T-helper 1 cell (primary cell): ENCODE measurements around the gene ISOC2.

ENCODE experiments used
- DNase-seq, 5 donors: peaks; one replicate each; pipeline ENCODE4 v3.0.0-alpha.2; 2012 to 2020

The ISOC2 gene

DNA sequence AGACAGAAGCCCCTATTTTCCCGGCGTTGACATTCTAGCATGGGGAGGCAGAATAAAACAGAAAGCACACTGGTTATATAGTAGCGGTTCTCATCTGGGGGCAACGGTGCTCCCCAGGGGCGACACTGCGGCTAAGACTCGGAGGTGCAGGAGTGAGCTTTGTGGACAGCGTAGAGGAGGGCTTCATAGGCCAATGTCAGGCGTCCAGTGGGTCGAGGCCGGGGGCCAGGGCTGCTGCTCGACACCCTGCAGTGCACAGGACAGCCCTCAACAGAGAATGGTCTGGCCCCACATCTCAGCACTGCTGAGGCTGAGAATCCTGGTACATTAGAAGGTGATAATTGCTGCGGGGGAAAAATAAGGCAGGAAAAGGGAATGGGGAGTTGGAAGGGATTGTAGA is 16.5 kb upstream of the ISOC2 start:
- DNase-seq = no peak

DNA sequence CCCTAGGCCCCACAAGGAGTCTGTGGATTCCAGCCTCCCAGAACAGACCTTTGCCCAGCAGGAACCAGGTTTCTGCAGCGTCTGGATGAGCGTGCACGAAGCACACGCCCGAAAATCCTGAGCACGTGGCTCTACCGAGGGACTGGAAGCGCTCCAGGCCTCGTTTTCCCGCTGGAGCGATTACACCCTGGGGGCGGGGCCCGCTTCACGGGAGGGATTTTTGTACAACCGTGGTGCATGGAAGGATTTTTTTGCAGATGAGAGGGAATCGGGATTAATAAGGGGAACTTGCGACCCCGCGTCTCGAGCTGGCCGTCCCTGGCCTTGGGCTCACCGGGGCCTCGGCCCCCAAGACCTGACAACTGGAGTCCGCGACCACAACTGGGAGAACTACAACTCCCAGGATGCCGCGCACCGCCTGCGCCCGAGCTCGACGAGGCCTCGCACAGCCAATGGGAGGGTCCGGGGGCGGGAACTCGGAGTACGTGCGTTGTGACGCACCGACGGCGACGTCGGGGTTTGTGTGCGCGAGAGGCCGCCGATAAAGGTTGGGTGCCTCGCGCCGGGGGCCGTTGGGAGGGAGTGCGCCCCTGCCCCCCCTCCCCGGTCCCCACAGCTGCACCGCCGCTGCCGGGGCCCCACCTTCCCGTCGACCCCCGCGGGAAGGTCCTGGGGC is 14.8 kb upstream of the ISOC2 start, which contains the start of gene ZNF628:
Gene ZNF628 (plus strand): TSS at position 518 of the 676 bp plus-strand sequence. CDS start 3,294 bp downstream, outside the sequence.
- peak; percentile 95 to 99 (median 96) for DNase-seq

GRCh38 chr19:55474269-55475265 is 13.1 kb upstream of the ISOC2 start:
- DNase-seq = no peak

DNA sequence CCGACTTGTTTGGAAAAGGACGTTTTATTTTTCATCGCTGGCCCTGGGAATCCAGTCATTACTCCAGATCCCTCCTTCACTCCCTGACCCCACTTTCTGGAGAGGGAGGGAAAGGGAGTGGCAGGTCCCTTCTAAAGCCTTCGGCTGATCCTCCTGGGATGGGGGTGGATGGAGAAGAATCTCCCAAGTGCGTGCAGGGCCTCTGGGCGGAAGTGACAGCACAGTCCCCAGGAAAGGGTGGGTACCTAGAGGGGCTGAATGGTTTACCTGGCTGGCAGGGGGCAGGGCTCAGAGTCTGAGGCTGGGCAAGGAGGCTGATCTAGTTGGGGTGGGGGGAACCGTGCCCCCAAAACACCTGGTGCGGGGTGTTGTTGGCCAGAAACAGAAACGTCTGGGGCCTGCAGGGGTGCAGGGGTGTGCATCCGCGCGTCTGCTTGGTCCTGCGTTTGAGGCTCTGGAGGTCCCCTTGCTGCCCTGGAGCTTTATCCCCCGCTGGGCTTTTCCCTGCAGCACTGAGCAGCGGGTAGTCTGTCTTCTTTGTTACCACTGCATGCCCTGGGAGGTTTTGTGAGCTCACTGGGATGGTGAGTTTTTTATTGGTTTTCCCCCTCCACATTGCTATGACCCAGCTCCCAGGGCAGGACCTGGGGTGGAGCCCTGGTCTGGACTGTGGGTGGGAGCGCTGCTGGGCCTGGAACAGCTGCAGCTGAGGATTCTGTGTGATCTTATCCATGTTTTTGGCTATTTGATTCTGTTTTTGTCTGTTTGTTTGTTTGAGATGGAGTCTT is 12.0 kb upstream of the ISOC2 start:
- DNase-seq = no peak

- DNase-seq = no peak
These were observed 11.0 kb upstream of the ISOC2 start for GRCh38 chr19:55472463-55472862.

DNA sequence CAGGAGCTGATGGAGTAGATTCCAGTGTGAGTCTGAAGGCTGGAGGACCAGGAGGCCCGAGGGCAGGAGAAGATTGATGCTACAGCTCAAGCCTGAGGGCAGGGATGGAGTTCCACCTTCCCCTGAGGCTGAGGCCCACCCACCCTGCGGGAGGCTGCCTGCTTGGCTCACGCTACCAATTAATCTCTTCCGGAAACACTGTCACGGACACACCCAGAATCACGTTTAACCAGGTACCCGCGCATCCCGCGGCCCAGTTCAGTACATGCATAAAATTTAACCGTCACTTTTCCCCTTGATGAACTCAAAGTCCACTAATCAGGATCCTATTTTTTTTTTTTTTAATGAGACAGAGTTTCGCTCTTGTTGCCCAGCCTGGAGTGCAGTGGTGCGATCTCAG is 9.8 kb upstream of the ISOC2 start:
- DNase-seq = no peak

GRCh38 chr19:55468054-55468393 is 6.6 kb upstream of the ISOC2 start:
- no peak for DNase-seq

- peak; percentile 35 to 66 (median 61) for DNase-seq
These were observed 6.0 kb upstream of the ISOC2 start for GRCh38 chr19:55467236-55468053.

DNA sequence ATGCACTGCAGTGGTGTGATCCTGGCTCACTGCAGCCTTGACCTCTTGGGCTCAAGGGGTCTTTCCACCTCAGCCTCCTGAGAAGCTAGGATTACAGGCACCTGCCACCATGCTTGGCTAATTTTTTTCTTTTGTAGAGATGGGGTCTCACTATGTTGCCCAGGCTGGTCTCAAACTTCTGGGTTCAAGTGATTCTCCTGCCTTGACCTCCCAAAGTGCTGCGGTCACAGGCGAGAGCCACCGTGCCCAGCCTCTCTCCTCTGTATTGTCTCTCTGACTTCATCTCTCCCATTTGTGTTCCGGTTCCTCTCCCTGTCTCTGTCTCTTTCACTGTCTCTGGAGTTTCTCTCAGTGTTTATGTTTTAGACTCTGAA is 4.8 kb upstream of the ISOC2 start:
- no peak for DNase-seq

GRCh38 chr19:55465460-55466240 is 4.2 kb upstream of the ISOC2 start:
- DNase-seq = no peak

GRCh38 chr19:55464662-55465054 is 3.2 kb upstream of the ISOC2 start, which contains the start of gene C19orf85:
Gene C19orf85, minus strand, starts transcription at chr19:55464751. Its CDS starts 197 bp downstream, at chr19:55464554.
- DNase-seq = no peak

DNA sequence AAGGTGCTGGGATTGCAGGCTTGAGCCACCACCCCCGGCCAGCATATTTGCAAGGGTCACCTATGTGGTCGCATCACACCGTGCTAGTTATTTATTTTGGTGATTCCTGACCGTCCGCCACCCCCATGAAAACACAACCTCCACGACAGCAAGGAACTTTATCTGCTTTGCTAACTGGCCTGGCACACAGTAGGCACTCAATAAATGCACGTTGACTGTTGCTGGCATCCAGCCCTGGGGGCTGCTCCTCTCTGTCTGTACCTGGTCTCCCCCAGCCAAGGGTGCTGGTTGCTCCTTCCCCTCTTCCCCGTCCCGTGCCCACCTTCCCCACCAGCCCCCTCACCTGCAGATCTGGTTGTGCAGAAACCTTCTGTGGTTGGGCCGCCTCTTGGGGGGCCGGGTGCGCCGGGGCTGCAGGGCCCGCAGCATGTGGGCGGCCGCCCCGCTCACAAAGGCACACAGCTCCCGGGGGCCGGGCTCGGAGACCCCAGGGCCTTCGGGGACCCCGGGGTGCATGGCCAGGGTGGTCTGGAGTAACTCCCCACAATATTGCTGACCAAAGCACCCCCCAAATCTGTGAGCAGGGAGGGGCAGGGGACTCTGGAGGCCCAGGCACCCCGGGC is 2.7 kb upstream of the ISOC2 start:
- no peak for DNase-seq

DNA sequence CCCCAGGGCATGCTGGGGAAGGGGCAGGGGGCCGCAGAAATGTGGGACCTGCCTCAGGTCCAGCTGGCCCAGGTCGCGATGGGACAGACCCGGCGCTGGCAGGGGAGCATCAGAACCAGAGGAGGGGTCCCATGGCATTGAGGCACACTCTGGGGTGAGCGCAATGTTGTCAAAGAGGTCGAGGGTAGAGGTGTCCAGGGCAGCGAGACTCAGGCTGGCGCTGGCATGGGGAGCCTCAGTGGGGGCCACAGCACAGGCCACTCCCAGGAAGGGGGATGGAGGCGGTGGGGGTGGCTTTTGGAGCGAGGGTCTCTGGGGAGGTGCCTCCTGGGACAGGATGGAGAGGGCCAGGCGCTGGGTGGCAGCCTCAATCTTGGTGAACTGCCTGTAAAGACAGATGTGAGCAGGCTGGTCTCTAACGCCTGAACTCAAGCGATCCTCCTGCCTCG is 2.2 kb upstream of the ISOC2 start:
- DNase-seq = no peak

- no peak for DNase-seq
These were observed 1.3 kb upstream of the ISOC2 start for GRCh38 chr19:55462722-55463121.

- no peak for DNase-seq
These were observed 658 bp upstream of the ISOC2 start for GRCh38 chr19:55461974-55462626.

DNA sequence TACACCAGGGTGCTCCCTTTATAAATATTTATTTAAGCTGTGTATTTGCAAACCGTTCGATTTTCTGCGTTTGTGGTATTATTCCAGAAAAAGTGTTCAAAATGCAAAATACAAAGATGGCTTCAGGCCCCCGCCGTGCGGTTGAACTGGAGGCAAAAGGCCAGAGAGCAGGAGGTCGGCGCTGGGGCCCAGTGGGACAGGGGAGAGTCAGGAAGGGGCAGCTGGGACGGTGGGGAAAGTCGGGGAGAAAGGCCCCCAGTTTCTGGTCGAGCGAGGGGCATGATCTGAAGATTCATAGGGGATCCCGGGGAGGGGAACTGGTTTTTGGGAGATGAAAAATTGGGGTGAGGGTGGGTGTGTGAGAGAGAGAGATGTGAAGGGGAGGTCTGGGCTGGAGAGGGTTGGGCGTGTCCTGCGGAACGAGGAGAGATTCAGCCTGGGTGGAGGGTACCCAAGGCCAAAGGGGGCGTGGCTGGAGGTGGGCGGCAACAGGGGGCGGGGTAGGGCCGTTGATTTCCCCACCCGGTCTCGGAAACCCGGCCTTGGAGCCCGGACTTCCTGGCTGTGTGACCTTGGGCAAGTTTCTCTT is 678 bp downstream of the ISOC2 start:
- peak in 1 of 5 donors; percentile 45 for DNase-seq

DNA sequence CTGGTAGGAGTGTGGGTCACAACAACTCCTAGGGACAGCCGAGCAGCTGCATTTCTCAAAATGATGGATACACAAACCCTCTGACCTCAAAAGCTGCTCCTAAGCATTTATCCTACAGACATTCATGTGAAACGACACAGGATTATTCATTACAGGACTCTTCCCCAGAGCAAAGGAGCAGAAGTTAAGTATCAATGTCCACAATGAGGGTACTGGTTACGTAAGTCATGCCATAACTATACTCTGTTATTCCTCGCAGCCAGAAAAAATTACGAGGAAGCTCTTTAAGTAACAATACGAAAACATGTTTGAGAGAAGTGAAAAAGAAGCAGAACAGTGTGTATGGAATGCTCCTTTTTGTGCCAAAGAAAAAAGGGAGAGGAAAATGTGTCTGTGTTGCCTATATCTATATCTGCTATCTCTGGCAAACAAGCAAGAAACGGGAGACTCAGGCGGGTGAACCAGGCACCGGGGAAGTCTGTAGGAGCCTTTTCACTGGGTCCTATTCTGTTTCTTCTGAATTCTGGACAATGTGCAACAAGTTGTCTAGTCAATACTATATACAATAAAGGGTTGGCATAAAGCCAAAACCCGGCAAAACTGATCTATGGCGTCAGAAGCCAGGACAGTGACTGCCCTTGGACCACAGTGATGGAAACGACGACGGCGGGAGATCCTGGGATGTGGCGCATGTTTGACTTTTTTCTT is 1.3 kb downstream of the ISOC2 start:
- DNase-seq = no peak

DNA sequence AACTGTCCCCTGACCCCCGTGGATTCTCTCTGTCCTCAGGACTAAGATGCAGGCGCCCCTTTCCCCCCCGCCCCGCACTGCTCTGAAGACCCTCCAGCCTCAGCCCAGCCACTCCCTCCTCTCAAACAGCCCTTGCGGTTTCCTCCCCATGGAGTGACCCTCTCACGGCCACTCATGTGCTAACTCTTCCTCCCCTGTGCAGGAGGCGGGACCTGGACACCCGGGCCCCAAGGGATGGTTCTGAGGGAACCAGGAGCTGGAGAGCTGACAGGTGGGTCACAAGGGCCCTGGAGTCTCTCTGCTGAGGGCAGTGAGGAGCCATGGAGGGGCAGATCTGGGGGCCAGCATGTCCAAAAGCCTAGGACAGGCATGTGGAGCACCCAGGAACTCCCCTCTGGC is 1.9 kb downstream of the ISOC2 start:
- no peak for DNase-seq
